Endodermal cell (in vitro differentiated cells): ENCODE measurements around the gene DGCR8. TPM values are rescaled to one million over a fixed set of nuclear protein-coding genes. Genes with fewer than 3 reads are reported as not detected.

Source experiments
- DNase-seq: peaks from one replicate; pipeline ENCODE4 v3.0.0-alpha.2; 2017
- H3K27ac ChIP-seq: 2 replicates; pipeline ENCODE4 v1.5.1; 2013; ENCODE audit warnings: mild to moderate bottlenecking, low read depth, low read length, moderate library complexity
- H3K27me3 ChIP-seq: 2 replicates; pipeline ENCODE4 v1.6.1; 2013; ENCODE audit warnings: mild to moderate bottlenecking, low read length, moderate library complexity; ENCODE audit not compliant: insufficient read depth, control insufficient read depth, poor library complexity, severe bottlenecking
- H3K36me3 ChIP-seq: 2 replicates; pipeline ENCODE4 v1.7.0; 2013; ENCODE audit warnings: mild to moderate bottlenecking, low read length, moderate library complexity; ENCODE audit not compliant: control insufficient read depth, insufficient read depth
- H3K4me1 ChIP-seq: one replicate; pipeline ENCODE4 v1.7.0; 2013; ENCODE audit warnings: low read length; ENCODE audit not compliant: control insufficient read depth, insufficient read depth
- H3K4me3 ChIP-seq: 2 replicates; pipeline ENCODE4 v1.5.1; 2013; ENCODE audit warnings: mild to moderate bottlenecking, low read length, moderate library complexity
- H3K9ac ChIP-seq: 2 replicates; pipeline ENCODE4 v1.6.1; 2013; ENCODE audit warnings: mild to moderate bottlenecking, low read length, moderate library complexity; ENCODE audit not compliant: poor library complexity, severe bottlenecking; ENCODE audit errors: extremely low read depth
- H3K9me3 ChIP-seq: 2 replicates; pipeline ENCODE4 v1.6.1; 2013; ENCODE audit warnings: mild to moderate bottlenecking, low read length, moderate library complexity; ENCODE audit not compliant: control insufficient read depth
- H3K27ac Mint-ChIP-seq: 2 replicates; pipeline ENCODE4 v1.8.0; 2020; ENCODE audit warnings: mixed read lengths
- H3K27me3 Mint-ChIP-seq: 2 replicates; pipeline ENCODE4 v1.8.0; 2021; ENCODE audit warnings: mild to moderate bottlenecking, mixed read lengths; ENCODE audit not compliant: insufficient read depth
- H3K36me3 Mint-ChIP-seq: 2 replicates; pipeline ENCODE4 v1.8.0; 2020; ENCODE audit warnings: low read depth, mixed read lengths
- H3K4me1 Mint-ChIP-seq: 2 replicates; pipeline ENCODE4 v1.8.0; 2020; ENCODE audit warnings: mixed read lengths
- H3K4me3 Mint-ChIP-seq: 2 replicates; pipeline ENCODE4 v1.8.0; 2020; ENCODE audit warnings: mild to moderate bottlenecking, moderate library complexity, mixed read lengths
- H3K9me3 Mint-ChIP-seq: 2 replicates; pipeline ENCODE4 v1.8.0; 2020; ENCODE audit warnings: mild to moderate bottlenecking, mixed read lengths
- CTCF ChIP-seq: fragments of 200-600 bp; sonication (generic); conservative IDR thresholded peaks from 2 replicates; pipeline ENCODE4 v1.5.0; 2021; ENCODE audit warnings: antibody characterized with exemption, mild to moderate bottlenecking
- WGBS, 2 experiments: methylation state at CpG; one replicate each; pipeline versions ENCODE4 v1.1.5 to v1.1.7; 2013; ENCODE audit warnings: missing lambda C conversion rate in 2 of 2, mixed read lengths in 1 of 2; ENCODE audit not compliant: insufficient coverage in 1 of 2, insufficient read length in 1 of 2; 5-methylcytosine and 5-hydroxymethylcytosine counted together
- total RNA-seq, 2 donors: library from RNA; stranded (reverse); fragmentation: NEBNext Ultra II Directional in 1 of 2; extraction: Animal tissue kit (Norgen Biotek cat#: 25700) in 1 of 2; gene quantifications; 2 replicates in 1 of 2; 3 replicates in 1 of 2; pipeline ENCODE4 v1.2.1, GENCODE V29; 2021

Gene DGCR8
- total RNA-seq, 2 donors from 2014 or later: 61.3 to 76.1 TPM

- TF ChIP-seq CTCF: no peak
Measured at GRCh38 chr22:20056696-20057386, 23.2 kb upstream of the DGCR8 start.

GRCh38 chr22:20057596-20058268 lies 22.3 kb upstream of the DGCR8 start:
- H3K9me3 ChIP-seq: no peaks in the 10 kb centered on the region
- H3K36me3 ChIP-seq: peaks cover 3% of the 10 kb centered on the region
- no peak for DNase-seq
- H3K27ac Mint-ChIP-seq: no peak overlapping the region
- no peaks in the 10 kb centered on the region for H3K27me3 Mint-ChIP-seq
- no peak overlapping the region for H3K4me3 Mint-ChIP-seq
- no peak overlapping the region for H3K27ac ChIP-seq
- no peak overlapping the region for H3K4me3 ChIP-seq
- H3K4me1 Mint-ChIP-seq: no peaks in the 10 kb centered on the region
- H3K9ac ChIP-seq: no peak overlapping the region
- H3K27me3 ChIP-seq: no peaks in the 10 kb centered on the region
- H3K36me3 Mint-ChIP-seq: peaks cover 15% of the 10 kb centered on the region
- no peaks in the 10 kb centered on the region for H3K4me1 ChIP-seq
- WGBS, 2 experiments: 90 to 96% methylated on average over 7 to 13 of the region's 13 CpGs
- no peak for TF ChIP-seq CTCF
- no peaks in the 10 kb centered on the region for H3K9me3 Mint-ChIP-seq

More at GRCh38 chr22:20056696-20057386, 23.2 kb upstream of the DGCR8 start:
- Histone ChIP-seq H3K9me3 (no peaks in the 10 kb centered on the region), H3K4me3 (no peak overlapping the region), H3K36me3 (peaks cover 3% of the 10 kb centered on the region), H3K27me3 (no peaks in the 10 kb centered on the region), H3K27ac (no peak overlapping the region), H3K9ac (no peak overlapping the region), H3K4me1 (no peaks in the 10 kb centered on the region)
- H3K9me3 Mint-ChIP-seq: no peaks in the 10 kb centered on the region
- no peaks in the 10 kb centered on the region for H3K4me1 Mint-ChIP-seq
- H3K27me3 Mint-ChIP-seq: no peaks in the 10 kb centered on the region
- WGBS, 2 experiments: 91 to 96% methylated on average over 15 to 16 of the region's 16 CpGs
- H3K27ac Mint-ChIP-seq: no peak overlapping the region
- H3K4me3 Mint-ChIP-seq: no peak overlapping the region
- DNase-seq: no peak
- H3K36me3 Mint-ChIP-seq: peaks cover 15% of the 10 kb centered on the region

GRCh38 chr22:20058989-20059770 lies 20.9 kb upstream of the DGCR8 start:
- no peaks in the 10 kb centered on the region for H3K4me1 ChIP-seq
- H3K4me1 Mint-ChIP-seq: no peaks in the 10 kb centered on the region
- peaks cover 12% of the 10 kb centered on the region for H3K36me3 Mint-ChIP-seq
- no peak for TF ChIP-seq CTCF
- no peaks in the 10 kb centered on the region for H3K36me3 ChIP-seq
- H3K27me3 Mint-ChIP-seq: no peaks in the 10 kb centered on the region
- H3K27ac ChIP-seq: no peak overlapping the region
- H3K9me3 Mint-ChIP-seq: no peaks in the 10 kb centered on the region
- no peak overlapping the region for H3K27ac Mint-ChIP-seq
- no peak overlapping the region for H3K4me3 ChIP-seq
- no peaks in the 10 kb centered on the region for H3K27me3 ChIP-seq
- H3K9me3 ChIP-seq: no peaks in the 10 kb centered on the region
- no peak for DNase-seq
- H3K9ac ChIP-seq: no peak overlapping the region
- no peak overlapping the region for H3K4me3 Mint-ChIP-seq
- WGBS, 2 experiments: 94 to 96% methylated on average over 5 to 10 of the region's 10 CpGs
